Subcutaneous abdominal adipose tissue (tissue), 5 donors: ENCODE measurements around the gene COL20A1.

Experiments
- H3K27ac ChIP-seq: one replicate; pipeline ENCODE4 v1.7.0; 2013; ENCODE audit warnings: low read depth, mild to moderate bottlenecking, inconsistent platforms, low read length, moderate library complexity
- H3K27me3 ChIP-seq, 5 donors: one replicate each; pipeline ENCODE4 v1.7.0; 2013; ENCODE audit warnings: low read length in 5 of 5, inconsistent platforms in 1 of 5; ENCODE audit not compliant: control insufficient read depth in 5 of 5, insufficient read depth in 4 of 5
- H3K36me3 ChIP-seq, 5 donors: one replicate each; pipeline ENCODE4 v1.7.0; 2013; ENCODE audit warnings: low read length in 5 of 5; ENCODE audit not compliant: control insufficient read depth in 5 of 5, insufficient read depth in 5 of 5
- H3K4me1 ChIP-seq, 5 donors: one replicate each; pipeline ENCODE4 v1.7.0; 2013; ENCODE audit warnings: low read length in 5 of 5, mild to moderate bottlenecking in 3 of 5, moderate library complexity in 1 of 5; ENCODE audit not compliant: control insufficient read depth in 5 of 5, insufficient read depth in 5 of 5
- H3K4me3 ChIP-seq, 5 donors: one replicate each; pipeline ENCODE4 v1.7.0; 2013; ENCODE audit warnings: low read length in 5 of 5, low read depth in 1 of 5
- H3K9ac ChIP-seq, 5 donors: one replicate each; pipeline ENCODE4 v1.7.0; 2013; ENCODE audit warnings: low read length in 5 of 5, mild to moderate bottlenecking in 4 of 5, moderate library complexity in 3 of 5
- H3K9me3 ChIP-seq, 5 donors: one replicate each; pipeline ENCODE4 v1.7.0; 2013; ENCODE audit warnings: low read length in 5 of 5; ENCODE audit not compliant: control insufficient read depth in 5 of 5
- donor health status: healthy.
- donor health status: healthy.
- donor health status: healthy.
- donor health status: healthy.
- donor health status: healthy.

The COL20A1 gene

DNA sequence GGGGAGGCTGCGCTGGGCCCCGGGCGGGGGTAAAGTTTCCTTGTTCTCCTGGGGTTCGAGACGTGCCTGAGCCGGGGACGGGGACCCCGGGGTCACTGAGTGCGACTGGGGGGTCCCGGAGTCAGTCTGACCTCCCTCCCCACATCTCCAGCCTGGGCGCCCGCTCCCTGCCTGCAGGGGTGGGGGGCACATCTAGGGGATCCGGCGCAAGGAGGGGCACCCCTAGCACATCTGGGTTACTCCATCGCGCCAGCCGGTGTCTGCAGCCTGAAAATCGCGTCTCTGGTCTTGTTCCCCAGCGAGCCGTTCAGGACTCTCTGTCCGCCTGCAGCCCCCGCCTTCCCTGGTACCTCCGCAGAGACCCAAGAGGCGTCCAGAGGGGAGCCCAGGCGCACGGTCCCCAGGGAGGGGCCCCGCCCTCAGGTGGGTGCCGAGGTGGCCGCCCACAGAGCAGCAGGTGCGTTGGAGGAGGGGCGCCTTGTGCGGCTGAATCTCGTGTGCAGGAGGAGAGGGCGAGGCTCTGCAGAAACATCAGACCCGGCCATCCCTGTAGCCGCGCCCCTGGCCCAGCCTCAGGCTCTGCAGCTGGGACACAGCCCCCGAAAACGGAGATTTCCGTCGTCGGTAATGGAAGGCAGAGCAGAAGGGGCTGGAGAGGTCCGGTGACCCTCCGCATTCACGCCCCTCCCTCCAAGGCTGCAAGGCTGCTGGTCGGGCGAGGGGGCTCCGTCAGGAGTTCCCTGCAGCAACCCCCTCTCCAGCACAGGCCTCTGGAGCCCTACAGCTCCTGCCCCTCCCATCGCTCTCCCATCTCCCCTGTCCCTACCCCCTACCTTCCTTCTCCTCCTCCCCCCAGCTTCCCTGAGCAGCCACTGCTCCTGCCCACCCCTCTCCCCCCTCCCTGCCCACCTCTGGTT lies 68.8 kb downstream of the COL20A1 start:
- no peak overlapping the region for H3K27ac ChIP-seq
- H3K36me3 ChIP-seq, result no peaks in the 10 kb centered on the region
- H3K9ac ChIP-seq, result no peak overlapping the region
- no peaks in the 10 kb centered on the region for H3K9me3 ChIP-seq
- H3K27me3 ChIP-seq, result peaks cover 36 to 54% (median 51%) of the 10 kb centered on the region in 5 donors
- H3K4me3 ChIP-seq, result no peak overlapping the region
- H3K4me1 ChIP-seq, result peaks cover 0 to 2% (median 0%) of the 10 kb centered on the region in 5 donors

DNA sequence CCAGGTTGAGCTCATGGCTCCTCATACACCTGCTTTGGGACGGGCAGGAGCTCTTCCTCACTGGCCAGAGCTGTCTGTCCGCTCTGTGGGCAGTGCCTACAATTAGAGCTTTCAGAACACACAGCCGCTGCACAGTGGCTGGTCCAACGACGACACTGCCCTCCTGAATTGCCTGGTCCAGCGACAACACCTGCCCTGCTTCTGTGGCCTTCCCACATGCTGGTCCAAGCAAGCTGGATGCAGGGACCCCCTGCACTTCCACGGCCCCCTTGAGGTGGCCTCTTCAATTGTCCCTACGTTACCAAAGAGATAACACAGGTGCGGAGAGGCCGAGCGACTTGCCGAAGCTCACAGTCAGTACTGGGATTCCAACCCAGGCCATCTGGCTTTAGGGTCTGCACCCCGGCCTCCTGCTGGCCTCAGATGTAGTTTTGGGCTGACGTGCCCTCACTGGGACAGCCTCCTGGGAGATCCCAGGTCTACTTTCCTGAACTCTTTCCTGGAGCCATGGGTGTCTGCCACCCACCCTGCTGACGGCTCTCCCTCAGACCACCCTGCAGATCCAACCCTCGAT lies 69.5 kb downstream of the COL20A1 start:
- Histone ChIP-seq H3K4me1 (peaks cover 0 to 2% (median 0%) of the 10 kb centered on the region in 5 donors), H3K9ac (no peak overlapping the region), H3K36me3 (no peaks in the 10 kb centered on the region), H3K27me3 (peaks cover 37 to 56% (median 50%) of the 10 kb centered on the region in 5 donors), H3K9me3 (no peaks in the 10 kb centered on the region), H3K4me3 (no peak overlapping the region), H3K27ac (no peak overlapping the region)

DNA sequence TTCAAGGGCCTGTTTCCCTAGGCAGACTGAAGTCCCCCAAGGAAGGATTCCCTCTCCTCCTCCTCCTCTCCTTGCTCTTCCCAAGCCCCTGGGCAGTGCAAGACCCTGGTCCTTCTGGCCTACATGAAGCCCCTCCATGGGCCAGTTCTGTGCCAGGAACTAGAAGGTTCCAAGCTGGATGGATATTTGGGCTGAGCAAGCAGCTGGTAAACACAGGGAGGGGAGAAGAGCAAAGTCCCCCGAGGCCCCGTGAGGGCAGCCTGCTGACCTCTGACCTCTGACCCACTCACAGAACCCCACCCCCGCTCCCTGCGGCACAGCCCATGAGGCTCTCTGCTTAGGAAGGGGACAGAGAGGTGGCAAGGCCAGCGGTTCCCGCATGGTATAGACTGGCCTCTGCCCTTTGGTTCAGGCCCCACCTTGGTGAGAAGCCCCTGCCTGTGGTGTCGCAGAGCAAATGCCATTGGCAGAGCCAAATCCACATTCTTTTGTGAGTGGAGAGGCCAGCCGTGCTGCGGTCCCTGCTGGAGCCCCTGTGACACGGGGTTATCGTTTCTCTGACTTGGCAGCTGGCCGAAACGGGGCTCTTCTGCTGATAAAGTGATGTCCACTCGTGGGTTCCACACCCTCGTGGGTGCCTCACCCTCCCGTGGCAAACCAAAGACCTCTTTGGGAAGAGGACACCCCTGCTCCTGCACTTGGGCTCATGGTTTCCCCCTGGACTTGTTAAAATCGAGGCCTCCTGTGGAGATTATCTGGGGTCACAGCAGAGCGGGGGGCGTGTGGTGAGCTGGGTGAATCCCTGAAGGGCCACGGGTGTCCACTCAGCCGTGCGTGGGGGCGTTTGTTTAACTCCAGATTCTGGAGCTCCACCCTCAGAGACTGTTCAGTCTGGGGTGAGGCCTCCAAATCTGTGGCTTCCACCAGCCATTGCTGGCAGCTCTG lies 70.3 kb downstream of the COL20A1 start:
- Histone ChIP-seq H3K9me3 (no peaks in the 10 kb centered on the region), H3K36me3 (no peaks in the 10 kb centered on the region), H3K27ac (no peak overlapping the region), H3K9ac (no peak overlapping the region), H3K27me3 (peaks cover 38 to 55% (median 47%) of the 10 kb centered on the region in 5 donors), H3K4me1 (peaks cover 0 to 2% (median 0%) of the 10 kb centered on the region in 5 donors), H3K4me3 (no peak overlapping the region)

DNA sequence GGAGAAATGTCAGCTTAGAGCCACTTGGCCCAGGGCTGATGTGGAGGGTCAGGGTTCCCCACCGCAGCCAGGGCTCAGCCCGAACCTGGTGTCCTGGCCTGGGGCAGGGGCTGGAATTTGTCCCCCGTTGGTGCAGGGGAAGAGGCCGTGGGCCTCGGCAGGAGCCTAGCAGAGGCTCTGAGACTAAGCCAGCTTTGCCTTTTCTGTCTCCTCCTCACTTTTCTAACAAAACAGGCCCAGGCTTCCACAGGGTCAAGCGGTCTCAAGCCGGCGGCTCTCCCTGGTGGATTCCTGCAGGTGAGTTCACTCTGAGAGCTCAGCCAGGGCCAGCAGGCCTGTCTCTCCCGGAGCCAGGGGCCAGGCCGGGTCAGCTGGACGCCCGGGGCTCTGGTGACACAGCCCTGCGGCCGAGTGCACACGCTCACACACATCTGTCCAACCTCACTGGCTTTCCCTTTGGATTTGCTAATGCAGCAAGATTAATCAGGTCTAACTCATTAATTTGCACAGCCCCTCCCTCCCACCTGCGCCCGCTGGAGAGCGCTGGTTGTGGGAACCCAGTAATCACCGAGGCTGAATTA lies 71.1 kb downstream of the COL20A1 start:
- Histone ChIP-seq H3K27ac (no peak overlapping the region), H3K9me3 (no peaks in the 10 kb centered on the region), H3K4me3 (no peak overlapping the region), H3K9ac (no peak overlapping the region), H3K27me3 (peaks cover 38 to 56% (median 43%) of the 10 kb centered on the region in 5 donors), H3K4me1 (peaks cover 0 to 2% (median 0%) of the 10 kb centered on the region in 5 donors), H3K36me3 (no peaks in the 10 kb centered on the region)

DNA sequence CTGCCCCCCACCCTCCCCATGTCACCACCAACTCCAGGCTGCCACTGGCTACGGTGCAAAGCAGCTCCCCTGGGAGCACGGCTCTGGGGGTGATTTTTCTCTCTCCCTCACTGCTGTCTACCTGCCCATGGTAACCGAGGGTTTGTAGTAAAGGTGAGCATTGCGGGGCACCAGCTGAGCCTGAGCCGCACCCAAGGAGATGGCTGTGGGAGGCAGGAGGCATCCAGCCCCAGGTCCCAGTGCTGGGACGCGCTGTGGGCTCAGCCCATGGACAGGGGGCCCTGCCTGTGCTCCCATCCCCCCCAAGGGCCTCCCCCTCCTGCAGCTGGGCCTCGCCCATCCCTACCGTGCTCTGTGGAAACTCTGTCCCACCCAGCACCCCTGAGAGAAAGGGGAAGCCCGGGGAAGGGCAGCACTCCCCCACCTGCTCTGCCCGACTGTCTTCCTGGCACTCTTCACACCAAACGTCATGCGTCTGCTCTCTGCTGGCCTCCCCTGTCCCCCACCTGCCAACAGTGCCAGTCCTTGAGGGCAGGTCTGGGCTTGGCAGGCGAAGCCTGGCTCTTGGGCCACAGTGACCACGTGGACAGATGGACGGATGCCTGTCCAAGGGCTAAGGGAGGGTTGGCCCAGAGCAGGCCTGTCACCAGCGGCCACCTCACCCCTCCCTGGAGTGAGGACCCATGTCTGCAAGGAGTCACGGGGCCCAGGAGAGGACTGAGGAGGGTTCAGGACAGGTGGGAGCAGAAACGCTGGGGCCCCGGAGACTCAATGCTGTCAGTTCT lies 72.0 kb downstream of the COL20A1 start:
- no peaks in the 10 kb centered on the region for H3K36me3 ChIP-seq
- H3K9me3 ChIP-seq, result no peaks in the 10 kb centered on the region
- H3K27me3 ChIP-seq, result peaks cover 32 to 57% (median 36%) of the 10 kb centered on the region in 5 donors
- H3K4me3 ChIP-seq, result no peak overlapping the region
- no peak overlapping the region for H3K27ac ChIP-seq
- no peak overlapping the region for H3K9ac ChIP-seq
- H3K4me1 ChIP-seq, result peaks cover 0 to 2% (median 0%) of the 10 kb centered on the region in 5 donors

DNA sequence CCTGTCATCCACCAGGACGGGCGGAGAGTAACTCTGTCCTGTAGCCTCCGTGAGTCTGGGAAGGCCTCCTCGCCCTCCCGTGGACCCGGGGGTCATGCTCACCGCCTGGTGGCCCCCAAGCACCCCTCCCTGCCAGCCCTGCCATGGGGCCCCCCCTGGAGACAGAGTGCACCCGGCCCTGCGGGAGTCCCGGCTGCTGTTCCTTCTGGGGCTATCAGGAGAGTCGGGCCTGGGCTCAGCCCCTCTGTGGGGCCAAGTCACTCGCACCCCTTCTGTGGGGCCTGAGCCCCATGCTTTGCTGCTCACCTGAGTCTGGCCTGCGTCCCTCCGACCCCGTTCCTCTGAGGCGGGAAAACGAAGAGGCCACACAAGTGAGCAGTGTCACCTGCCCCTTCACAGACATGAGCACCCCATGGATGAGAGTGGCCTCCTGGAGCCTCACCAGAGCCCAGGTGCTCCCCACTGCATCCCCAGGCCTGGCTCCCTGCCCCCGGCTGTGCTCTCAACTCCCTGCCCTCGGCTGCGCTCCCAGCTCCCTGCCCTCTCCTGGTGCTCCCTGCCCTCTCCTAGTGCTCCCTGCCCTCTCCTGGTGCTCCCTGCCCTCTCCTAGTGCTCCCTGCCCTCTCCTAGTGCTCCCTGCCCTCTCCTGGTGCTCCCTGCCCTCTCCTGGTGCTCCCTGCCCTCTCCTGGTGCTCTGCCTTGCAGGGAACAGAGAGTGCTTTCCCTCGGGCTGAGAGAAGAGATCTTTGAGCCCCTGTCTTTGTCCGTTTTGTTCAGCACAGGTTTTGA lies 72.8 kb downstream of the COL20A1 start:
- peaks cover 0 to 2% (median 0%) of the 10 kb centered on the region in 5 donors for H3K4me1 ChIP-seq
- no peaks in the 10 kb centered on the region for H3K9me3 ChIP-seq
- no peak overlapping the region for H3K27ac ChIP-seq
- no peak overlapping the region for H3K4me3 ChIP-seq
- no peak overlapping the region for H3K9ac ChIP-seq
- no peaks in the 10 kb centered on the region for H3K36me3 ChIP-seq
- peaks cover 27 to 50% (median 32%) of the 10 kb centered on the region in 5 donors for H3K27me3 ChIP-seq

DNA sequence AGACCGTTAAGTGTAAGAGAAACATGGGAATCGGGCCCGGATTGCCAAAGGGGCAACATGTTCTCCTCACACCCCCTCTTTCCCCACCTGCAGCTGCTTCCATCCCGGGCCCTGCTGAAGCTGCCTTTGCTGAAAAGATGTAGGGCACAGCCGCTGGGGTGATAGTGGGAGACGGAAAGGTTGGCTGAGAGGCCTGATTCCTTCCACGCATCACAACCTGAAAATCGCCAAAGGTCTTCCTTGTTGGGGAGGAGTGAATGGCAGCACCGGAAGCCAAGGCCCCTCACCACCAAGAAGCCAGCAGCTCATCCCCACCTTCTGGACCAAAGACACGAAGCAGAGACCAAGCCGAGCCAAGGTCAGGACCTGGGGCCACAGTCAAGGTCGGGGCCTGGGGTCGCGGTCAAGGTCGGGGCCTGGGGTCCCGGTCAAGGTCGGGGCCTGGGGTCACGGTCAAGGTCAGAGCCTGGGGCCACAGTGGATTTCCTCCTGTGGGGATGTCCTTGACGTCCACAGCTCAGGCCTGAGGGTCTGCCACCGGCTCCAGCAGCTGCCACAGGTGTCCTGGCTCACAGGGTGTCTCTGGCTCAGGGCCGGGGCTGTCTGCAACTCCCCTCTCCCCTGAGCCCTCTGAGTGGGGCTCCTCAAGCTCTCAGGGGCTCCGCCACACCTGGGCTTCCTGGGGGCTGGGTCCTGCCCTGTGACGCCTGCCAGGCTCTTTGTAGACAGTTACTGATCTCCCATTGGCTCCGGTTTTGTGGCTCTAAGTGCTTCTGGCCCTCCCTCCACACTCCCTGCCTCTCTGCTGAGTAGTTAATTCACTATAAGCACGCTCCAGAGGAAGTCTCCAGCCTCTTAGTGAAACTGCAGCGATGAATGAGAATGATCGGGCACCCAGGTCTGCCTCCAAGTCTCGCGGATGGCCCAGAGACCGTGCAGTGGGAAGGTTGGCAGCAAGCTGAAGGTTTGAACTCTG lies 73.7 kb downstream of the COL20A1 start:
- peaks cover 28 to 54% (median 37%) of the 10 kb centered on the region in 5 donors for H3K27me3 ChIP-seq
- no peak overlapping the region for H3K9ac ChIP-seq
- no peaks in the 10 kb centered on the region for H3K9me3 ChIP-seq
- no peak overlapping the region for H3K4me3 ChIP-seq
- no peaks in the 10 kb centered on the region for H3K4me1 ChIP-seq
- H3K27ac ChIP-seq, result no peak overlapping the region
- H3K36me3 ChIP-seq, result no peaks in the 10 kb centered on the region

DNA sequence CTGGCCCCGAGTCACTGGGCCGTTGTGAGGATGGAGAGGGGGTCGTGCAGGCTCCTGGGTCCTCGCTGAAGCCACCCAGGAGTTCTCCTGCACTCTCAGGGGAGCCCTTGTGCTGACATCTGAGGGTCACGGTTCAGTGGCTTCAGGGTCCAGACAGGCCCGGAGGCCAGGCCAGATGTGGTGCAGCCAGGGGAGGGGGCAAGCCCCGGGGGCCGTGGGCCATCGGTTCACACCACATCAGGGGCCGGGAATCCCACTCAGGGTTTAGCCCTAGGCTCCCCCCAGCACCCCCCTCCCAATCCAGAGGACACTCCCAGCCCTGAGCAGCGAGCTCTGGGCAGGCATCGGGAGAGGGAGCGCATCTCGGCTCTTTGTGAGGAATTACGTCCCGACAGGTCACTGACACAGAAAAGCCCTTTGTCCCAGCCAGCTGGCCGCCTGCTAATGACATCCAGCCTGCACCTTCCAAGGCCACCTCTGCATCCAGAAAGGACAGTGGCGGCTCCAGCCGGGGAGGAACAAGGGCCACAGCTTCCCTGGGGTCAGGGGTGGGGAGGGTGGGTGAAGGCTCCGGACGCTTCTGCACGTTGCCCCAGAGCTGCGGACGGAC lies 74.6 kb downstream of the COL20A1 start:
- no peak overlapping the region for H3K27ac ChIP-seq
- H3K27me3 ChIP-seq, result peaks cover 19 to 49% (median 31%) of the 10 kb centered on the region in 5 donors
- H3K4me1 ChIP-seq, result no peaks in the 10 kb centered on the region
- H3K36me3 ChIP-seq, result no peaks in the 10 kb centered on the region
- no peaks in the 10 kb centered on the region for H3K9me3 ChIP-seq
- no peak overlapping the region for H3K9ac ChIP-seq
- H3K4me3 ChIP-seq, result no peak overlapping the region
